Neuronal stem cell (in vitro differentiated cells): ENCODE measurements around the gene RTL10.

Experiments
- DNase-seq: peaks from one replicate; pipeline ENCODE4 v3.0.0-alpha.2; 2013; ENCODE audit warnings: low spot score
- H2AFZ ChIP-seq: one replicate; pipeline ENCODE4 v1.6.1; 2013; ENCODE audit warnings: mild to moderate bottlenecking, low read length, inconsistent platforms
- H2AK5ac ChIP-seq: 2 replicates; pipeline ENCODE4 v1.6.1; 2013; ENCODE audit warnings: low read depth, mild to moderate bottlenecking, inconsistent platforms, low read length, moderate library complexity, mixed read lengths
- H2BK120ac ChIP-seq: 2 replicates; pipeline ENCODE4 v1.6.1; 2013; ENCODE audit warnings: low read depth, mild to moderate bottlenecking, inconsistent platforms, low read length, moderate library complexity, mixed read lengths
- H2BK12ac ChIP-seq: one replicate; pipeline ENCODE4 v1.6.1; 2013; ENCODE audit warnings: low read length, inconsistent platforms
- H2BK15ac ChIP-seq: 2 replicates; pipeline ENCODE4 v1.6.1; 2013; ENCODE audit warnings: mild to moderate bottlenecking, low read length, inconsistent platforms, mixed read lengths
- H2BK5ac ChIP-seq: one replicate; pipeline ENCODE4 v1.6.1; 2013; ENCODE audit warnings: inconsistent platforms, mild to moderate bottlenecking, low read length, moderate library complexity
- H3K14ac ChIP-seq: one replicate; pipeline ENCODE4 v1.6.1; 2013; ENCODE audit warnings: low read length, inconsistent platforms
- H3K18ac ChIP-seq: 2 replicates; pipeline ENCODE4 v1.6.1; 2013; ENCODE audit warnings: low read length, inconsistent platforms
- H3K23ac ChIP-seq: 2 replicates; pipeline ENCODE4 v1.6.1; 2013; ENCODE audit warnings: low read depth, mild to moderate bottlenecking, mixed read lengths, low read length, inconsistent platforms; ENCODE audit not compliant: poor library complexity
- H3K27ac ChIP-seq: replicated peaks from 3 replicates; pipeline ENCODE4 v1.5.1; 2013; ENCODE audit warnings: low read length, inconsistent platforms
- H3K27me3 ChIP-seq, 3 experiments: 2 replicates each; pipeline ENCODE4 v1.6.1; 2013; ENCODE audit warnings: low read length in 3 of 3, mild to moderate bottlenecking in 2 of 3, inconsistent platforms in 1 of 3, low read depth in 1 of 3, mixed read lengths in 1 of 3, moderate library complexity in 1 of 3; ENCODE audit not compliant: control insufficient read depth in 3 of 3, insufficient read depth in 3 of 3
- H3K36me3 ChIP-seq, 2 donors: replicated peaks in 1 of 2; 2 replicates each; pipeline ENCODE4 v1.6.1; 2013; ENCODE audit warnings: low read length in 2 of 2; ENCODE audit not compliant: control insufficient read depth in 2 of 2, insufficient read depth in 2 of 2
- H3K4ac ChIP-seq: 2 replicates; pipeline ENCODE4 v1.6.1; 2013; ENCODE audit warnings: inconsistent platforms, mild to moderate bottlenecking, low read length, moderate library complexity
- H3K4me1 ChIP-seq, 2 donors: 1 replicate in 1 of 2; 2 replicates in 1 of 2; pipeline ENCODE4 v1.6.1; 2013; ENCODE audit warnings: low read length in 2 of 2, low read depth in 1 of 2; ENCODE audit not compliant: control insufficient read depth in 2 of 2, insufficient read depth in 1 of 2
- H3K4me2 ChIP-seq: one replicate; pipeline ENCODE4 v1.6.1; 2013; ENCODE audit warnings: mild to moderate bottlenecking, low read length, inconsistent platforms; ENCODE audit not compliant: insufficient read depth, poor library complexity, severe bottlenecking
- H3K4me3 ChIP-seq, 2 donors: 2 replicates each; pipeline ENCODE4 v1.5.1; 2013; ENCODE audit warnings: low read length in 2 of 2, mild to moderate bottlenecking in 2 of 2, inconsistent platforms in 1 of 2, moderate library complexity in 1 of 2
- H3K79me1 ChIP-seq: one replicate; pipeline ENCODE4 v1.6.1; 2013; ENCODE audit warnings: low read depth, mild to moderate bottlenecking, inconsistent platforms, low read length, moderate library complexity
- H3K9ac ChIP-seq: one replicate; pipeline ENCODE4 v1.6.1; 2013; ENCODE audit warnings: mild to moderate bottlenecking, low read depth, low read length, inconsistent platforms; ENCODE audit not compliant: poor library complexity
- H3K9me3 ChIP-seq, 2 donors: replicated peaks in 1 of 2; 2 replicates each; pipeline versions ENCODE3 to v1.6.1; 2013; ENCODE audit warnings: low read length in 2 of 2, mild to moderate bottlenecking in 2 of 2, inconsistent platforms in 1 of 2, low read depth in 1 of 2, mixed read lengths in 1 of 2, moderate library complexity in 1 of 2; ENCODE audit not compliant: control insufficient read depth in 2 of 2, insufficient read depth in 1 of 2
- H4K8ac ChIP-seq: one replicate; pipeline ENCODE4 v1.6.1; 2013; ENCODE audit warnings: low read depth, mild to moderate bottlenecking, inconsistent platforms, low read length, moderate library complexity
- H4K91ac ChIP-seq: one replicate; pipeline ENCODE4 v1.6.1; 2013; ENCODE audit warnings: low read length, low read depth, mild to moderate bottlenecking, inconsistent platforms; ENCODE audit not compliant: poor library complexity
- WGBS, 2 donors: extraction: QIAGEN DNeasy Blood & Tissue Kit; methylation state at CpG; one replicate each; pipeline ENCODE4 v1.1.7; 2013; ENCODE audit warnings: missing lambda C conversion rate in 2 of 2, mixed read lengths in 1 of 2; ENCODE audit not compliant: insufficient read length in 2 of 2, insufficient replicate concordance in 1 of 2; ENCODE audit errors: extremely low coverage in 2 of 2; 5-methylcytosine and 5-hydroxymethylcytosine counted together

Gene RTL10

DNA sequence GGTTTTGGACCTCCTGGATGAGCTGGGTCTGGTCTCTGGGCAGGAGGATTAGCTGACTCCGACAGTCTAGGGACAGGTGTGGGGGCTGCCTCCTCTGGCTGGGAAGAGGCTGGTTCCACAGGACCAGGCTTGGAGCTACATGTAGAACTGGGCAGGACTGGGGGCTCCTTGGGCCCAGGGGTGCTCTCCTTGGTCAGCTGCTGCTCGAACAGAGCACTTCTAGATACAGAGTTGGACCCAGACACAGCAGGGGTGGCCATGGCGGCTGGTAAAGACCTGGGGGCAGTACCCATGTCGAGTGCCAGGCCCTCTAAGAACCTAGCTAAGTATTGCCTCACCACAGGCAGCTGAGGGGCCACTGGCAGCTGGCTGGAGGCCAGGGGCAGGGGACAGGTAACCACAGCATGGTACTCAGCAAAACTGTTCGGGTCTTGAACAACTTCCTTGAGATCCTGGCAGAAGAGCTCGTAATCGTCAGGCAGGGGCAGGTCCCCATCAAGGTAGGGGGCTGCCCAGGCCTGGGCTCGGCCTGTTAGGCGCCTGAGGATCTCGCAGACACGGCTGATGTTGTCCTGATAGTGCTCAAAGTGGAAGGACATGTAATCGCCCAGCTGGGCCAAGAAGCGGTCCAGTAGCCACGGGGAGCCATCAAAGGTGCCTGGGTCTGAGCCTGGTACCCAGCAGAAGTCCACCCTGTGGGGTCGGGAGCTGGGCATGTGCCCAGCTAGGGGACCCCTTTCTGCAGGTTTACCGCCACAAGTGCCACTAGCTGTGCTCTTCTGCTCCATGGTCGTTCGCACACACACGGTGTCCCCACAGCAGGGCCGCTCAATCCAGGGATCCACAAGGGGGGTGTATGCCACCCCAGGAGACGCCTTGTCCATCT is 3.1 kb downstream of the RTL10 start:
- no peak overlapping the region for H2AK5ac ChIP-seq
- no peak overlapping the region for H3K4me2 ChIP-seq
- H3K23ac ChIP-seq, result peak overlapping the region; percentile 78
- H3K79me1 ChIP-seq, result peaks cover 31% of the 10 kb centered on the region
- H3K9me3 ChIP-seq, result peaks cover 10 to 14% of the 10 kb centered on the region in 2 donors
- H3K4me3 ChIP-seq, result no peak overlapping the region
- H2AFZ ChIP-seq, result no peak overlapping the region
- no peak overlapping the region for H2BK15ac ChIP-seq
- no peak overlapping the region for H2BK5ac ChIP-seq
- peaks cover 12 to 15% of the 10 kb centered on the region in 2 donors for H3K4me1 ChIP-seq
- no peak for DNase-seq
- H2BK12ac ChIP-seq, result no peak overlapping the region
- no peak overlapping the region for H4K8ac ChIP-seq
- no peak overlapping the region for H3K27ac ChIP-seq
- no peak overlapping the region for H4K91ac ChIP-seq
- H2BK120ac ChIP-seq, result no peak overlapping the region
- whole genome bisulfite sequencing, 2 donors, result no CpG with 5 or more reads among the region's 21 CpGs
- H3K18ac ChIP-seq, result no peak overlapping the region
- H3K27me3 ChIP-seq, result no peaks in the 10 kb centered on the region
- no peak overlapping the region for H3K4ac ChIP-seq
- H3K36me3 ChIP-seq, result peaks cover 36 to 59% of the 10 kb centered on the region in 2 donors
- no peak overlapping the region for H3K14ac ChIP-seq
- no peak overlapping the region for H3K9ac ChIP-seq

DNA sequence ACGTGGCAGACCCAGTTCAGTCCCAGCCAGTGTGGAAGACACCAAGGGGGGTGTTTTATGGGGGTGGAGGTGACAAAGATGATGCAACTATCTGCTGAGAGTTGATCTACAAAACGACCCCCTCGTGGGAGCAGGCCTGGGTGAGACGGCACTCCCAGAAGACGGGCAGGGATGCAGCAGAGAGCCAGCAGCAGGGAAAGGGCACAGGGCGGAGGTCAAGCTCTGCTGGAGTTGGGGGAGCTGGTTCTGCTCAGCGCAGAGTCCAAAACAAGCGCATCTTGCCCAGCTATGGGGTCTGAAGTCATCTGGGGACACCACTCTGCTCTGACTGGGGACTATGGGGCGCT is 3.9 kb downstream of the RTL10 start:
- H3K4me1 ChIP-seq, result peaks cover 10 to 15% of the 10 kb centered on the region in 2 donors
- DNase-seq, result no peak
- H3K4me3 ChIP-seq, result no peak overlapping the region
- no peak overlapping the region for H2BK12ac ChIP-seq
- H3K4me2 ChIP-seq, result no peak overlapping the region
- no peak overlapping the region for H2AK5ac ChIP-seq
- no peak overlapping the region for H4K91ac ChIP-seq
- H3K79me1 ChIP-seq, result peaks cover 31% of the 10 kb centered on the region
- no peak overlapping the region for H4K8ac ChIP-seq
- no peak overlapping the region for H3K18ac ChIP-seq
- no peak overlapping the region for H3K23ac ChIP-seq
- no peaks in the 10 kb centered on the region for H3K27me3 ChIP-seq
- whole genome bisulfite sequencing, 2 donors, result no CpG with 5 or more reads among the region's 9 CpGs
- no peak overlapping the region for H3K4ac ChIP-seq
- peaks cover 10 to 14% of the 10 kb centered on the region in 2 donors for H3K9me3 ChIP-seq
- no peak overlapping the region for H2AFZ ChIP-seq
- H3K36me3 ChIP-seq, result peaks cover 36 to 59% of the 10 kb centered on the region in 2 donors
- H2BK120ac ChIP-seq, result no peak overlapping the region
- H3K14ac ChIP-seq, result no peak overlapping the region
- no peak overlapping the region for H3K9ac ChIP-seq
- H2BK5ac ChIP-seq, result no peak overlapping the region
- no peak overlapping the region for H2BK15ac ChIP-seq
- no peak overlapping the region for H3K27ac ChIP-seq

DNA sequence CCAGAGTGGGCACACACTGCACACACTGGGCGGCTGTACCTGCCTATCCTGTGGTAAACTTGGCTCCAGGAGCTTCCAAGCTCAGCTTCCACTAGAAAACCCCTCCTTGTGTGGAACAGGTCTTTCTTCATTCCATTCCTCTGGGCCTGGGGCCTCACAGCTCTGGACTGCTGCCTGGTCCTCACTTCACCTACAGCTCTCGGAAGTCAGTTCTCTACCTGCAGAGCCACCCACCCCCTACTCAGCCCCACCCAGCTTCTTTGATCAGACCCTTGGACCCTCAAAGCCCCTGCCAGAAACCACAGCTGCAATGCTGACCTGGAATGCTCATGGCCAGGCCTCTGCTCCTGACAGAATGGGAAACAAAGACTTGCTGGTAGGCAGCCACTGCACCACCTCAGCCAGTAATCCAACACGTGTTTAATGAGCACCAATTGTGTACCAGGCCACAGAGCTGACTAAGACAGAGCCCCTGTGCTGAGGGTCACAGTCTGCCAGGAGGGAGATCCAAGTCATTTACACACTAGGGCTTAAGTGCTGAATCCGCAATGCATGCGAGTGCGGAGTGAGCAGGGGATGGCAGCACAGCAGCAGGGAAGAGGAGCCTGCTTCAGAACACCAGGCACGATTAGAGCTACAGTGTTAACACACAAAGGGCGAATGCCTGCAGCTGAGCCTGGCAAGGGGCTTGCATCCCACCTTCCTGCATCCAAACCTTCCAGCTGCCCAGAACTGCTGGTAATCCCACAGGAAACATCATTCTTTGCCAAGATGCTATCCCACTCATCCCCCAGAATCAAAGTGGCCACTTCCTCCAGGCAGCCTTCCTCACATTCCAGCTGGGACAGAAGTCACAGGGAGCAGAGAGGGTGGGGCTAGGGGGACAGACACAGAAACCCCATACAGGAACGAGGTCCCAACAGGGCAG is 4.6 kb downstream of the RTL10 start:
- no peak overlapping the region for H2BK5ac ChIP-seq
- H3K27me3 ChIP-seq, result no peaks in the 10 kb centered on the region
- no peak overlapping the region for H2AK5ac ChIP-seq
- H3K23ac ChIP-seq, result peak overlapping the region; percentile 86
- no peak overlapping the region for H4K91ac ChIP-seq
- H3K18ac ChIP-seq, result no peak overlapping the region
- no peak overlapping the region for H3K4me2 ChIP-seq
- no peak overlapping the region for H3K4me3 ChIP-seq
- H3K4ac ChIP-seq, result no peak overlapping the region
- H3K79me1 ChIP-seq, result peaks cover 27% of the 10 kb centered on the region
- H3K27ac ChIP-seq, result no peak overlapping the region
- no peak overlapping the region for H3K14ac ChIP-seq
- H3K9ac ChIP-seq, result no peak overlapping the region
- no peak overlapping the region for H4K8ac ChIP-seq
- no peak overlapping the region for H2BK120ac ChIP-seq
- no CpG with 5 or more reads among the region's 9 CpGs for WGBS, 2 donors
- H3K4me1 ChIP-seq, result peaks cover 8 to 12% of the 10 kb centered on the region in 2 donors
- DNase-seq, result no peak
- H2AFZ ChIP-seq, result no peak overlapping the region
- no peak overlapping the region for H2BK12ac ChIP-seq
- H3K36me3 ChIP-seq, result peaks cover 36 to 59% of the 10 kb centered on the region in 2 donors
- peaks cover 10 to 14% of the 10 kb centered on the region in 2 donors for H3K9me3 ChIP-seq
- no peak overlapping the region for H2BK15ac ChIP-seq
